Stimulated activated CD4-positive, alpha-beta T cell treated with anti-CD3 and anti-CD28 coated beads, Interleukin-12 subunit alpha, Interleukin-12 subunit beta, amount 100 ng/mL, for 24 hours (primary cell): ENCODE results near the gene VPS4A.

Experiments used
- DNase-seq, 2 experiments: peaks; one replicate each; pipeline ENCODE4 v3.0.0-alpha.2; 2020; ENCODE audit warnings: low read depth in 2 of 2

The VPS4A gene

DNA sequence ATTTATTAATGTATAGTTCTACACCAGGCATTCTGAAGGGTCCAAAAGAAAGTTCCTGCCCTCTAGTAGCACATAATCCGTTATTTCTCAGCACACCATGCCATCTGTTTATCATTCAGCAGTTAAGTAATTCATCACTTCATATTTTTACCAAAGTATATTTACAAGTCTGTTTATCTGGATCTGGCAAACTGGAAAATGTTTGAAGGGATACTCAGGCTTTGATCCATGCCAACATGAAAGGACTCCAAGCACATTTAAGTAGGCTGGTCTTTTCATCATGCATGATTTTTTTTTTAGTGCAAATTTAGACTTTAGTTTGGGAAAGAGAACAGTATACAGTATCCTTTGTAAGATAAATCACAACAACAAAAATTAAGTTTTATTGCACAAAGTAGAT, 4.1 kb upstream of the VPS4A start:
- DNase-seq: no peak

DNA sequence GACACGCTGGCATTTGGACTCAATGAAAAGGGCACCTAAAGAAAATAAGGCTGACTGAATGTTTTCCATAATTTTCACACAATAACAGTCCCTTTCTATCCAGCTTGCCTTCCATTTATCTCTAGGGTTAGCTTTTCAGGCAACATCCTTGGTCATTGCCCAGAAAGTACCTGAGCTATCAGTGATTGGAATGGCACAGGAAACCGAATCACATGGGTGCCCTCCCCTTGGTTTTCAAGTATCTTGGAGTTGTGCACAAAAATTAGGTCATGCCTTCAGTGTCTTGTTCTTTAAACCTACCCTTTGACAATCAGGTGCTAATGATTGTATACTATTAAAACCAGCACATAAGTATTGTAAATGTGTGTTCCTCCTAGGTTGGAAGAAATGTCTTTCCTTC, 3.3 kb upstream of the VPS4A start:
- DNase-seq: no peak

DNA sequence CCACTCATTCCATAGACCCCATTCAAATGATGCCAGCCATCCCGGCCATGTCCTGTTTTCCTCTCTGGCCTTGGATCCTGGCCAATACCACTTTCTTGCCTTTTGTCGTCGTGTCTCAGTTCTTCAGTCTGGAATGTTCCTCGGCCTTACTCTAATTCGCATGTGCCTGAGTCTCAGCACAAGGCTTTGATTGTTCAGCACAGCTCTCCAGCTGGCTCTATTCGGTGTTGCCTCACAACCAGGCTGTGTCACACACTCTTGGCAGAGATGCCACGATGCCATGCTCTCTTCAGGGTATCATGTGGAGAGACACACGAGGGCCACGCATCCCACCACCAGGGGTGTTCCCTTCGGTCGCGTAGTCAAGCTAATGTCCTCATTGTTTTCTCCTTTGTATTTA, 1.8 kb upstream of the VPS4A start:
- DNase-seq: no peak

DNA sequence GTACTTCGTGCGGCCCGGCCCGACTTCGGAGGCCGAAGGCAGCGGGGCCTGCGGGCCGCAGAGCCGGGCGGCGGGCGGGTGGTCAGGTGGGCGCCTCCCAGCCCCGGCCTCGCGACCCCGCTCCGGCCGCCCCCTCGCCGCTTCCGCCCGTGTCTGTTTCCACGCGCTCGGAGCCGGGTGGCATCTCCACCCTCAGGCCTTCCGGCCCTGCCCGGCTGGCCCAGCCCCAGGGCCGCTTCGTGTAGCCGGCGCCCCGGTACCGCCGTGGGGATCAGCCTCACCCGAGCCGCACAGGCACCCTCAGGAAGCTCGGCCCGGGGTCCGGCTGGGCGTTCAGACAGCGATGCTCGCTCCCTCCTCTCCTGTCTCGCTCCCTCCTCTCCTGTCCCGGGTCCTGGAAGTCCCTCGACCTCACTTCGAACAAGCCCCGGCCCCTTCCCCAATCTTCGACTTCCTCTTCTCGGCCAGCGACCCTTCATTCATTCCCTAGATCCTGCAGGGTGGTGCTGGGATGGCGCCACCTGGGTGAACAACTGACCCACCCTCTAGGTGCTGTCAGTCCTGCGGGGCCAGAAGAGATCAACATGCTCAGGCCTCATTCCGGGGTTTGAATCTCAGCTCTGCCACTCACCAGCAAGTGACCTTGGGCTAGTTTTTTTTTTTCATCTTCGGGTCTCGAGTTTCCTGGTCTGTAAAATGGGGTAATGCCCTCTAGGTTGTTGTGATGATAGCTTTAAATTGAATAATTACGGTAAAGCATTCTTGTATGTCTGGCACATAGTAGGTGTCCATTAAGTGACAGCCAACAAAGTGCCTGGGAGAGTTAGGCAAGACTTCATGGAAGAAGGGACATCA, 610 bp downstream of the VPS4A start:
- peak in 1 of 2 experiments; percentile 27 for DNase-seq

DNA sequence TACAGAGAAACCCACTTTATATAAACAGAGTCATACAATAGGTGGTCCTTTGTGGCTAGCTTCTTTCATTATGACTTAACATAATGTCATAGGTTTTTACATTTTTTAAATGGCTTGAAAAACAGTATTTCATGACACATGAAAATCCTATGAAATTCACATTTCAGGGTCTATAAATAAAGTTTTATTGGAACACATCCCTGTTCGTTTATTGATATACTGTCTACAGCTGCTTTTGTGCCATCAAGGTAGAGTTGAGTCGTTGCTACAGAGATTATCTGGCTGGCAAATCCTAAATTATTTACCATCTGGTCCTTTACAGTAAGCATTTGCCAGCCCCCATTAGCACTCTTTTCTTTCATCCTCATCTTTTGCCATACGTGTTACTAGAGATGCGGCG, 2.3 kb downstream of the VPS4A start:
- no peak for DNase-seq

DNA sequence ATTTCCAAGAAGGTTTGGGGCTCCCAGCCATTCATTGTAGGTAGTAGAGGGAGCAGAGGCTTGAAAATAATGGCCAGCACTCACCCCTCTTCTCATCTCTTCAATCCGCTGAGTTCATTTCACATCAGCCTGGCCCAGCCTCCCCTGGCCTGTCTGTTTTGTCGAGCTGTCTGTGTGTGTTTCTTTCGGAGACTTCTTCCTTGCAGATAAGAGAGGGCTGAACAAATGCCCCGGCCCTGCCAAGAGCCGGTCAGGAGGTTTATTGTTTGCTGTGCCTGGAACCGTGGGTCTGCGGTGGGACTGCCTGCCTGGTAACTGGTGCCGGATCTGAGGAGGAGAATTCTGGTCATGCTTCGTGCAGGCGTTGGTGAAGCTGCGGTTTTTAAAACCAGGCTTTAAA, 3.4 kb downstream of the VPS4A start:
- DNase-seq: no peak

DNA sequence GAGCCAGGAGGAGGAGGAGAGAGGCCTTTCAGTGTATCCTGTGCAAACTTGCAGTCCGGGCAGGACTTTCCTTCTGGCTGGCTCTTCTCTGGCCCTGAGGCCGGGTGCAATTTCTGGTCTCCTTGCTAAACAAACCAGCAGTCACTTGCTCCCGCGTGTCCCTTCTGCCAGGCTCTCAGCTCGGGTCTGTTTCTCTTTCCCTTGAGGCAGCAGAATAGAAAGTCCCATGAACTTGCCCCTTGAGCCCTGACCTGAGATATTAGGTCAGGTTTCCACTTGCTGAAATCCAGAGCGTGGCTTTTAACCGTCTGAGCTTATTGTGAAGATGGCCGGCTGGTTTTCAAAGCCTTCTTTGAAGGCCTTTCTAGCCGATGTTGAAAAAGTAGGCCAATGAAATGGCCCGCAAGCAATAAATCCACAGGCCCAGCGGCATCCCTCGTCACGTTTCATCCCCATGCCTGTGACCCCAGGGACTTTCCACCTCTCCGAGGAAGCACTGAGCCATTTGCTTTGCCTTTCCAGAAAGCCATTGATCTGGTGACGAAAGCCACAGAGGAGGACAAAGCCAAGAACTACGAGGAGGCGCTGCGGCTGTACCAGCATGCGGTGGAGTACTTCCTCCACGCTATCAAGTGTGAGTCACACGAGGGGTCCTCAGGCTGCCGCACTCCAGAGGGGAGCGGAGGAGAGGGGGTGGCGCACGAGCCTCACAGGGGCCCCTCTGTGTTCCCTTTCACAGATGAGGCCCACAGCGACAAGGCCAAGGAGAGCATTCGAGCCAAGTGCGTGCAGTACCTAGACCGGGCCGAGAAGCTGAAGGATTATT, 4.5 kb downstream of the VPS4A start:
- DNase-seq: no peak

DNA sequence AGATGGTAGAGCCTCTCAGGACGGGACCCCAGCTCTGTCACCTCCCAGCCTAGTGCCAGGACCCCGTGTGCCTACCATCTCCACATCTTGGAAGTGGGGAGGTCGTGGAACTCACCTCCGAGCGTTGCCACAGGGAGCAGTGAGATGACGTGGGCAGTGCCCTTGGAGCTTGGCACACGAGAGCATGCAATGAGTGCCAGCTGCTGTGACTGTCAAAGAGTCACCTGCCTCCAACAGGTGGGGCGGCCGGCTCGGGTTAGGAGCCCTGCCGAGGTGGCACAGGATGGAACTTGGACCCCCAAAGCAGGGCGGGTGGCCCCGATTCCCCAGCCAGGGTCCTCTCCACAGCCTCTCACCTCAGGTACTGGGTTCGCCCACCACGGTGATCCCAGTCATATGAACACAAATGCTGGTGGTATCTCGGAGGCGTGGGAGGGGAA, 5.5 kb downstream of the VPS4A start:
- DNase-seq: no peak

DNA sequence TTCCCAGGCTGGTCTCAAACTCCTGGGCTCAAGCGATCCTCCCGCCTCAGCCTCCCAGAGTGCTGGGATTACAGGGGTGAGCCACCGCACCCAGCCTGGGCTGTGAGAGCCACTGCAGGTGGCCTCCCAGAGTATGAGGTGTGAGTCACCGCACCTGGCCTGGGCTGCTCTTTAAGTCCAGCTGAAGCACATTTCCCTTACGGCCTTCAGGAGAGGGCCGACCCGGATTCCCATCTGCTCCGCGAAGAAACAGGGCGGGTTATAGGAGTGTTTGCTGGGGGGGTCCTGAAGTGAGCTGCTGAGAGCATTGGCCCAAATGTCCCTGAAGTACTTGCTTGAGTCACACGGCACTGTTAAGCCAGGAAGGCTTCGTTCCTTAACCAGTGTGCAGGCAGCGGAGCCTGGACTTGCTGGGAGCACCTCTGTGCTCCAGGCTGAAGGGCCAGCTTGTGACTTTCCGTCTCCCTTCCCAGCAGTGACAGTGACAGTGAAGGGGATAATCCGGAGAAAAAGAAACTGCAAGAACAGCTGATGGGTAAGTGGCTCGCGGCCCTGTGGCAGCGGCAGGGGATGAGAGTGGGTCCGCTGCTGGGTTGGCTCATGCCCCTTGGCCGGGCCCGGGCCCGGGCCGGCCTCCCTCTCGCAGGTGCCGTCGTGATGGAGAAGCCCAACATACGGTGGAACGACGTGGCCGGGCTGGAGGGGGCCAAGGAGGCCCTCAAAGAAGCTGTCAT, 7.2 kb downstream of the VPS4A start:
- no peak for DNase-seq

DNA sequence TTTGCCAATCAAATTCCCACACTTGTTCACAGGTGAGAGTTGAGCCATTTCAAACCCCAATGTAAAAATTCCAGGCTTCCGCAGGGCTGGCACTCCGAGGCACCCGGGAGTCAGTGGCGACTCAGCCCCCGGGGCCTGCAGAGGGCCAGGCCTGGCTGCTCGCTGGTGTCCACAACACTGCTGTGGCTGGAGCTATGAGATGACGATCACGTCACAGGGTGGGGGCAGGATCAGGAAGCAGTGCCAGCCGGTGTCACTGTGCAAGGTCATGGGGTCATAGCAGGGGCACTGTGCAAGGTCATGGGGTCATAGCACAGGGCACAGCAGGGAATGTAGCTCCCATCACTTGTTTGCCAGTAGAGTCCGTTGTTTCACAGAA, 7.8 kb downstream of the VPS4A start:
- DNase-seq: no peak

DNA sequence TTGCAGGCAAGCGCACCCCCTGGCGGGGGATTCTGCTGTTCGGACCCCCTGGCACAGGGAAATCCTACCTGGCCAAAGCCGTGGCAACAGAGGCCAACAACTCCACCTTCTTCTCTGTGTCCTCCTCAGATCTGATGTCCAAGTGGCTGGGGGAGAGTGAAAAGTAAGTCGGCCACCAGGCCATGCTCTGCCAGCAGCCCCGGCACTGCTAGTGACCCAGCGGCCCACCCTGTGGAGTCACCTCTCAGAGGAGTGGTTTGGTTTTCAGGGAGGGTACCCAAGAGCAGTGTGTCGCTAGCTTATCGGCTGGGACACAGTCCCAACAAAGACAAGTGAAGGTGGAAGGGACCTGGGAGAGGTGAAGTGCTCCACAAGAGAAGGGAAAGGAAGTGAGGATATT, 8.2 kb downstream of the VPS4A start:
- no peak for DNase-seq

DNA sequence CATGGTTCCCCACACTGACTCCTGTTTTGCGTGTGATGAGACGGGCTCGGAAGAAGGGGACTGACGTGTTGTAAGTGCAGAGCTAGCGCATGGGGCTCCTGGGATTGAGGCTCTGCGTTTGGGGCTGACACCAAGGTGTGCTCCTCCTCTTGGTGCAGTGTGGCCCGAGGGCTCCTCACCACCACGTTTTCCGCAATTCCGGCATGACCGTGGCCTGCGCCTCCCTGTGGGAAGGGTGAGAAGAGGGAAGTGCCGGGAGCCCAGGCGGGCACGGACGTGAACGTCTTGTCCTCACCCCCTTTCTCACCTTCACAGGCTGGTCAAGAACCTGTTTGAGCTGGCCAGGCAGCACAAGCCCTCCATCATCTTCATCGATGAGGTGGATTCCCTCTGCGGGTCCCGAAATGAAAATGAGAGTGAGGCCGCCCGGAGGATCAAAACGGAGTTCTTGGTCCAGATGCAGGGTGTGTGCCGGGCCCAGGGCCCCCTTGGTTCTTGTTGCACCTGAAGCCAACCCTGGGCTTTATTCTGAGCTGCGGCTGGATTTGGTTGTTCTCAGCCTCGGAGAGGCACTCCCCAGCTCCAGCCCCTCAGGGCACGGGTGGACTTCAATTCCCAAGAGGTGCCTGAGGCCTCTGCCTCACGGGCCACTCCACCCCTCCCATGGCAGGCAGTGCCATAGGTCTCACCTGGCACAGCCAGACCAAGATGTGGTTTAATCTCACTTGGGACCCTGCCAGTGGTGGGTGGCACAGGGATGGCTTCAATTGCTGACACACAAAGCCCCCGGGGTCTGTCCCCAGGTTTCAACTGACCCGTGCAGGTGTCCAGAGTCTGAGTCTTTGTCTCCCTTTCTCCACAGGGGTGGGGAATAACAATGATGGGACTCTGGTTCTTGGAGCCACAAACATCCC, 8.9 kb downstream of the VPS4A start:
- no peak for DNase-seq

DNA sequence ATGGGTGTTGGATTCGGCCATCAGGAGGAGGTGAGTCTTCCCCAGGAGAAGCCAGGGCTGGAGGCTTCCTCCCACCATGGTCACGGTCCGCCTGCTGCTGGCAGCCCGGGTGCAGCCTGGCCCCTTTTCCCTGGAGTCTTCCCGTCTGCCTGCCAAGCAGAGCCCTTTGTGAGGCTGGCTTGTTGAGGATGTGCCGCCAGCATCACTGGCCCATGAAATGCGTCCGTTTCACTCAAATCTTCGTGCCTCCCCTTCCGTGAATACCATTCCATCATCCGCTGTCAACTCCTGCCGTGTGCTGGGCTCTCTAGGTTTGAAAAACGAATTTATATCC, 9.6 kb downstream of the VPS4A start:
- no peak for DNase-seq

DNA sequence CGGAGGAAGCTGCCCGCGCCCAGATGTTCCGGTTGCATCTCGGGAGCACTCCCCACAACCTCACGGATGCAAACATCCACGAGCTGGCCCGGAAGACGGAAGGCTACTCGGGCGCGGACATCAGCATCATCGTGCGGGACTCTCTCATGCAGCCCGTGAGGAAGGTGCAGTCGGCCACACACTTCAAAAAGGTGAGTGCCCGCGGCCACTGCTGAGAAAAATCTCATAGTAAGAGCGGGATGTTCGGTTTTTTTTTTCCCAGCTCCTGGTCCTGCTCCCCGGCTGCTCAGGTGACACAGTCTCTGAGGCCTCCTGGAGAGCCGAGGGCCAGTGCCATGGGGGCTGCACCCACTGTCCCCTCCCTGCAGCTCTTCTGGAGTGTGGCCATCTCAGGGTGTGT, 9.9 kb downstream of the VPS4A start:
- no peak for DNase-seq

DNA sequence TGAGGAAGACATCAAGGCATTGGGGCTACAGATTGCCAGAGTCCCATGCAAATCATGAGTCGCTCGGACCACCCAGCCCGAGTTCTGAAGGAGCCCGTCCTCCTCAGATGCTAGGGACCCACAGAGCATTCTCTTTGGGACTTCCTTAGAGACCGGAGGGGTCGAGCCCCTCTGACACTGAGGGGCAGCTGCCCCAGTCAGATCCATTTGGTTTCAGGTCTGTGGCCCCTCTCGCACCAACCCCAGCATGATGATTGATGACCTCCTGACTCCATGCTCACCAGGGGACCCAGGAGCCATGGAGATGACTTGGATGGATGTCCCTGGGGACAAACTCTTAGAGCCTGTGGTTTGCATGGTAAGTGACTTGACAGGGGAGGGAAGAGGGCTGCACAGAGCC, 11.2 kb downstream of the VPS4A start:
- DNase-seq: no peak

DNA sequence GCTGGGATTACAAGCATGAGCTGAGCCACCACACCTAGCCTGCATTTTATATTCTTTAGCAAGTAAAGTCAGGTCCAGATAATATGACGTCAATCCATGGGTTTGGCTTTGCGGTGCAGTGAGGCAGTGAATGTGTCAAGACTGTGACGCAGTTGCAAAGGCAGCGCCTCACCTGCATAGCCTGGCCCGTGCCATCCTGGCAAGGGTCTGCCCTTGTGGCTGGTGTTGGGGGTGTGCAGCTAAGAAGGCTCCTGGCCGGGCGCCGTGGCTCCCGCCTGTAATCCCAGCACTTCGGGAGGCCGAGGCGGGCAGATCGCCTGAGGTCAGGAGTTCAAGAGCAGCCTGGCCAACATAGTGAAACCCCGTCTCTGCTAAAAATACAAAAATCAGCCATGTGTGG, 12.3 kb downstream of the VPS4A start:
- no peak for DNase-seq

DNA sequence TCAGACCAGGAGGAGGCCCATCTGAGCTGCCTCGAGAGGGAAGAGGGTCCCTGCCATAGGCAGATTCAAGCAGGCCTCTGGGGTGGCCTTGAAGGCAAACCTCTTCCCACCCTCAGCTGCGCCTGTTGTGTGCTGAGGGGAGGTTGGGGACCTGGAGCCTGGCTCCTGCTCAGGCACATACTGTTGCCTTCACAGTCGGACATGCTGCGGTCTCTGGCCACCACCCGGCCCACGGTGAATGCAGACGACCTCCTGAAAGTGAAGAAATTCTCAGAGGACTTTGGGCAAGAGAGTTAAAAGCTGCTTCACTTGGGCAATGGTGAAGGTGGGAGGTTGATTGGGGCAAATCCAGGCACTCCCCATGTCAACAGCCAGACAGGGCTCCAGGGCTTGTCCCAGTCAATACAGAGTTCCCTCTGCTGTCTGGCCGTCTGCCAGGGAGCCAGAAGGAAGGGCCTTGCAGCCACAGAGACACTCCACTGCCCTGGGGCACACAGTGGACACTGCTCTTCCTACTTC, 12.9 kb downstream of the VPS4A start:
- no peak for DNase-seq

DNA sequence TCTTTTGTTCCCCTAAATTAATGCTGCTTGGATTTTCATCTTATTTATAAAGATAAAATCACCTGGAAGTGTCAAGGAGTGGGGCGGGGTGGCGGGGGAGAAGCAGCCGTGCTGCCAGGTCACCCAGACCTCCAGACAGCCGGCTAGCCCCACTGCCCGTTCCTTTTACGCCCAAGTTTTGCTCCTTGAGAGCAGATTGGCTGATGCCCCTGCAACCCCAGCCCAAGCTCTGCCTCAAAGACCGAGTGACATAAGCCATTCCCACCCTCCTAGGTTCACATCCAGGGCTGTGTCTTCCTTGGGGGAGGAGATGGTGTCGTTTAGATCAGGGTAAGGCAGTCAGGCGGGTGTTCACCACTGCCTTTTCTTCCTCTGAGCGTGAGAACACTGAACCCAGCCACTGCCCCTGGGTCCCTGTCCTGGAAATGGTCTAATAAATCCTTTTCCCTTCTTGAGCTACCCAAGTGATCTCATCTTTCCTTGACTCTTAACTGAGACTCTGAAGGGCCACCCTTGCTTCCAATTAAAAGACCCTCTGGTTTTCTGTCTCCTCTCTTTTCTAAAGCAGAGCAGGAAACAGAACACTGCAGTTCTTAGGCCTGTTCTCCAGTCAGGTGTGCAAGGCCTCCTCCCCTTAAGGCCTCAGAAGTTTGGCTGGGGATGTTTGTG, 13.6 kb downstream of the VPS4A start:
- DNase-seq: no peak

DNA sequence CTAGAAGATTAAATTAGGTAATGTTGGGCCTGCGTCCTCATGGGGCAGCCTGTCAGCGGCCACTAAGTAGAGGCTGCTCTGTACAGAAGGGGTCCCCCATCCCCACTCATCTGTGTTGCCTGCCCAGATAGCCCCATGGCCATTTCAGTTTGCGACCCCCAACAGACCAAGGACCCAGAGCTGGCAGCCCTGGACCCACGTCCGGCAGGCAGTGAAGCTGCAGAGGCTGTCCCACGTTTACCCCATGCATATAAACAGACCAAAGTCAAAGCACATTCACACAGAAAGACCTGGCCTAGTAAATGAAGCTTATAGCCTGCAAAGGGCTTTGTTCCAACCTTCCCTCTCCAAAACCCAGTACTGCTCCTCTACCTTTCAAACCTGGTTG, 14.6 kb downstream of the VPS4A start:
- no peak for DNase-seq

DNA sequence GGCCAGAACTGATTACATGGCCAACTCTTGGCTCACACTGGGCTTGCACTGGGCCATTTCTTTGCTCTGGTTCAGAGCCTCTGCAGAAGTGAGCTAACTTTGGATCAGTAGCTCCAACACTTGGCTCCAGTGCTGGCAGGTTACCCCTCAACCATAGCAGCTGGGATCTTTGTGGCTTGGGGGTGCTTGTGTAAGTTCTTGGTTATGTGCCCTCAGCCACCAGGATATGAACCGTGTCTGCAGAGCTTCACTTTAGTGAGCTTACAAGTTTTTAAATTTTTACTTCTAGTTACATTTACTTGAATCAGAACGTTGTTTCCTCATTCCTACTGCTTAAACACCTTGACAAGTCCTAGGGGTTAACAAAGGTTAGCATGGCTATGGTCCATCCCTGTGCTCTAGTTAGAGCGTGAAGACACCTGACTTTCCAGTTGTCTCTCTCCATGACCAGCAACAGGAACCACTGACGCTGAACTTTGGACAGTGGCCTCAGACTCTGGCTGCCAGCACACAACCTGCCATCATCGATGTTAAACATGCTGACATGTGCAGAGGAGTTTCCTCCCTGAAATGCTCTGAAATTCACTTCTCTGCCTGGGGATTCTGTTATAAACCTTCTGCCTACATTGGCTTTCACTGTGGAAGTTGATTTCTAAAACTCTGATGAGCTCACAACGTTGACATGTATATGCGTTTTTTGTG, 15.2 kb downstream of the VPS4A start:
- no peak for DNase-seq
